Neuronal stem cell (in vitro differentiated cells): ENCODE measurements around the gene KDM5B.
"Not testable (repeated sequence)": the region's sequence is repeated elsewhere in the genome, so short reads cannot be mapped to it uniquely, and the experiment has no call there.

Experiments used
- DNase-seq: peaks from one replicate; pipeline ENCODE4 v3.0.0-alpha.2; 2013; ENCODE audit warnings: low spot score
- H2AFZ ChIP-seq: one replicate; pipeline ENCODE4 v1.6.1; 2013; ENCODE audit warnings: mild to moderate bottlenecking, low read length, inconsistent platforms
- H2AK5ac ChIP-seq: 2 replicates; pipeline ENCODE4 v1.6.1; 2013; ENCODE audit warnings: low read depth, mild to moderate bottlenecking, inconsistent platforms, low read length, moderate library complexity, mixed read lengths
- H2BK120ac ChIP-seq: 2 replicates; pipeline ENCODE4 v1.6.1; 2013; ENCODE audit warnings: low read depth, mild to moderate bottlenecking, inconsistent platforms, low read length, moderate library complexity, mixed read lengths
- H2BK12ac ChIP-seq: one replicate; pipeline ENCODE4 v1.6.1; 2013; ENCODE audit warnings: low read length, inconsistent platforms
- H2BK15ac ChIP-seq: 2 replicates; pipeline ENCODE4 v1.6.1; 2013; ENCODE audit warnings: mild to moderate bottlenecking, low read length, inconsistent platforms, mixed read lengths
- H2BK5ac ChIP-seq: one replicate; pipeline ENCODE4 v1.6.1; 2013; ENCODE audit warnings: inconsistent platforms, mild to moderate bottlenecking, low read length, moderate library complexity
- H3K14ac ChIP-seq: one replicate; pipeline ENCODE4 v1.6.1; 2013; ENCODE audit warnings: low read length, inconsistent platforms
- H3K18ac ChIP-seq: 2 replicates; pipeline ENCODE4 v1.6.1; 2013; ENCODE audit warnings: low read length, inconsistent platforms
- H3K23ac ChIP-seq: 2 replicates; pipeline ENCODE4 v1.6.1; 2013; ENCODE audit warnings: low read depth, mild to moderate bottlenecking, mixed read lengths, low read length, inconsistent platforms; ENCODE audit not compliant: poor library complexity
- H3K27ac ChIP-seq: replicated peaks from 3 replicates; pipeline ENCODE4 v1.5.1; 2013; ENCODE audit warnings: low read length, inconsistent platforms
- H3K27me3 ChIP-seq, 3 experiments: 2 replicates each; pipeline ENCODE4 v1.6.1; 2013; ENCODE audit warnings: low read length in 3 of 3, mild to moderate bottlenecking in 2 of 3, inconsistent platforms in 1 of 3, low read depth in 1 of 3, mixed read lengths in 1 of 3, moderate library complexity in 1 of 3; ENCODE audit not compliant: control insufficient read depth in 3 of 3, insufficient read depth in 3 of 3
- H3K36me3 ChIP-seq, 2 donors: replicated peaks in 1 of 2; 2 replicates each; pipeline ENCODE4 v1.6.1; 2013; ENCODE audit warnings: low read length in 2 of 2; ENCODE audit not compliant: control insufficient read depth in 2 of 2, insufficient read depth in 2 of 2
- H3K4ac ChIP-seq: 2 replicates; pipeline ENCODE4 v1.6.1; 2013; ENCODE audit warnings: inconsistent platforms, mild to moderate bottlenecking, low read length, moderate library complexity
- H3K4me1 ChIP-seq, 2 donors: 1 replicate in 1 of 2; 2 replicates in 1 of 2; pipeline ENCODE4 v1.6.1; 2013; ENCODE audit warnings: low read length in 2 of 2, low read depth in 1 of 2; ENCODE audit not compliant: control insufficient read depth in 2 of 2, insufficient read depth in 1 of 2
- H3K4me2 ChIP-seq: one replicate; pipeline ENCODE4 v1.6.1; 2013; ENCODE audit warnings: mild to moderate bottlenecking, low read length, inconsistent platforms; ENCODE audit not compliant: insufficient read depth, poor library complexity, severe bottlenecking
- H3K4me3 ChIP-seq, 2 donors: 2 replicates each; pipeline ENCODE4 v1.5.1; 2013; ENCODE audit warnings: low read length in 2 of 2, mild to moderate bottlenecking in 2 of 2, inconsistent platforms in 1 of 2, moderate library complexity in 1 of 2
- H3K79me1 ChIP-seq: one replicate; pipeline ENCODE4 v1.6.1; 2013; ENCODE audit warnings: low read depth, mild to moderate bottlenecking, inconsistent platforms, low read length, moderate library complexity
- H3K9ac ChIP-seq: one replicate; pipeline ENCODE4 v1.6.1; 2013; ENCODE audit warnings: mild to moderate bottlenecking, low read depth, low read length, inconsistent platforms; ENCODE audit not compliant: poor library complexity
- H3K9me3 ChIP-seq, 2 donors: replicated peaks in 1 of 2; 2 replicates each; pipeline versions ENCODE3 to v1.6.1; 2013; ENCODE audit warnings: low read length in 2 of 2, mild to moderate bottlenecking in 2 of 2, inconsistent platforms in 1 of 2, low read depth in 1 of 2, mixed read lengths in 1 of 2, moderate library complexity in 1 of 2; ENCODE audit not compliant: control insufficient read depth in 2 of 2, insufficient read depth in 1 of 2
- H4K8ac ChIP-seq: one replicate; pipeline ENCODE4 v1.6.1; 2013; ENCODE audit warnings: low read depth, mild to moderate bottlenecking, inconsistent platforms, low read length, moderate library complexity
- H4K91ac ChIP-seq: one replicate; pipeline ENCODE4 v1.6.1; 2013; ENCODE audit warnings: low read length, low read depth, mild to moderate bottlenecking, inconsistent platforms; ENCODE audit not compliant: poor library complexity
- WGBS, 2 donors: extraction: QIAGEN DNeasy Blood & Tissue Kit; methylation state at CpG; one replicate each; pipeline ENCODE4 v1.1.7; 2013; ENCODE audit warnings: missing lambda C conversion rate in 2 of 2, mixed read lengths in 1 of 2; ENCODE audit not compliant: insufficient read length in 2 of 2, insufficient replicate concordance in 1 of 2; ENCODE audit errors: extremely low coverage in 2 of 2; 5-methylcytosine and 5-hydroxymethylcytosine counted together

The KDM5B gene

DNA sequence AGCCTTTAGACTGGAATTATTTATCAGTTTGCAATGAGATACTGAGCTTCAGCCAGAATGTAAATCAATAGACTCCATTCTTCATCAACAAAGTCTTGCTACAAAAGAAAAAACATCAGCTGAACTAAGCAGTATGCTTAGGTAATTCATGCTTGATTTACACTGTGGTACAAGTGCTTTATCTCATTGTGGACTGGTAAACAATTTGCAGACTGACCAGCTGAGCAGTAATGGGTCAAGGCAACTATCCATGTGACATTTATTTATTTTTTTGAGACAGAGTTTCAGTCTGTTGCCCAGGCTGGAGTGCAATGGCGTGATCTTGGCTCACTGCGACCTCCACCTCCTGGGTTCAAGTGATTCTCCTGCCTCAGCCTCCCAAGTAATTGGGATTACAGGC, 58.2 kb downstream of the KDM5B start:
- Histone ChIP-seq H2BK5ac (no peak overlapping the region), H3K4me2 (no peak overlapping the region), H3K27me3 (no peaks in the 10 kb centered on the region), H3K23ac (no peak overlapping the region), H3K4me1 (no peaks in the 10 kb centered on the region), H3K9me3 (peaks cover 3 to 8% of the 10 kb centered on the region in 2 donors), H3K4ac (no peak overlapping the region), H4K8ac (no peak overlapping the region), H2BK15ac (no peak overlapping the region), H2BK120ac (no peak overlapping the region), H2AFZ (no peak overlapping the region), H3K27ac (no peak overlapping the region), H4K91ac (no peak overlapping the region), H2AK5ac (no peak overlapping the region), H3K18ac (no peak overlapping the region), H3K4me3 (no peak overlapping the region), H3K36me3 (peaks cover 35 to 100% of the 10 kb centered on the region in 2 donors), H2BK12ac (no peak overlapping the region), H3K9ac (no peak overlapping the region), H3K14ac (no peak overlapping the region), H3K79me1 (no peaks in the 10 kb centered on the region)
- no CpG with 5 or more reads among the region's 2 CpGs for WGBS, 2 donors
- DNase-seq = no peak

DNA sequence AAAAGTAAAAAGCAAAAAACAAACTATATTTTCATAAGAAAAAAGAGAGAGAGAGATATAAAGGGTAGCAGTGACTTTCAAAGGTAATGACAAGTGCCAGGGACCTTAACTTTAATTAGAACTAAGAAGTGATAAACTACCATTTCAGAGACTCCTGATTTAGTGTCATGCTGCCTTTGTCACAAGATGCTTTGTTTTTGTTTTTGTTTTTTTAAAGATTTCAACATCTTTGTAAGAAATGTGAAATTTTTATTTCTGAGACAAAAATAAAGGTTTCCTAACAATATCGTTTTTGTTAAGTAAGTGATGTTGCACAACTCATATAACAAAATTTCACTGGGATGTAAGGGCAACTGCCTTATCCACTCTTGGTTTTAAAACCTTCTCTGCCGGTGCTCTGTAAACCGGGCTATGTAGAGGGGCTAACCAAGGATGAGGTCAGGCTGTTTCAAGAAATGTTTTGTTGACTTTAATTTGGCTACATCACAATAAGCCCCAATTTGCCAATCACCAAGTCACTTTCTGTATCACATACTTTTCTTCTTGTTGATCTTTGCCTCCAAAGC, 62.8 kb downstream of the KDM5B start:
- Histone ChIP-seq H3K27ac (no peak overlapping the region), H2BK12ac (no peak overlapping the region), H4K91ac (no peak overlapping the region), H2BK120ac (no peak overlapping the region), H3K4ac (no peak overlapping the region), H3K23ac (no peak overlapping the region), H3K9me3 (peaks cover 10 to 23% of the 10 kb centered on the region in 2 donors), H3K79me1 (peaks cover 3% of the 10 kb centered on the region), H3K27me3 (no peaks in the 10 kb centered on the region), H2AK5ac (no peak overlapping the region), H3K18ac (no peak overlapping the region), H3K4me1 (no peaks in the 10 kb centered on the region), H3K36me3 (peaks cover 39 to 98% of the 10 kb centered on the region in 2 donors), H2BK15ac (no peak overlapping the region), H3K4me3 (no peak overlapping the region), H3K14ac (no peak overlapping the region), H3K9ac (no peak overlapping the region), H4K8ac (no peak overlapping the region), H3K4me2 (no peak overlapping the region), H2BK5ac (no peak overlapping the region), H2AFZ (no peak overlapping the region)
- no CpG with 5 or more reads among the region's 3 CpGs for WGBS, 2 donors
- no peak for DNase-seq

DNA sequence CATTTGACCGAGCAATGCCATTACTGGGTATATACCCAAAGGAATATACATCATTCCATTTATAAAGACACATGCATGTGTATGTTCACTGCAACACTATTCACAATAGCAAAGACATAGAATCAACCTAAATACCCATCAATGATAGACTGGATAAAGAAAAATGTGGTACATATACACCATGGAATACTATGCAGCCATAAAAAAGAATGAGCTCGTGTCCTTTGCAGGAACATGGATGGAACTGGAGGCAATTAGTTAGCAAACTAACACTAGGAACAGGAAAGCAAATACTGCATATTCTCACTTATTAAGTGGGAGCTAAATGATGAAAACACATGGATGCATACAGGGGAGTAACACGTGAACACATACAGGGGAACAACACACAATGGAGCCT, 63.5 kb downstream of the KDM5B start:
- not testable (repeated sequence) for H3K27ac ChIP-seq, DNase-seq, H4K91ac ChIP-seq, H2AFZ ChIP-seq, H3K23ac ChIP-seq, H3K4me1 ChIP-seq, H2BK120ac ChIP-seq, H3K9ac ChIP-seq, H2BK15ac ChIP-seq, H3K18ac ChIP-seq, H3K79me1 ChIP-seq, H3K4me2 ChIP-seq, H3K27me3 ChIP-seq, H3K4me3 ChIP-seq, H4K8ac ChIP-seq, H2AK5ac ChIP-seq, H3K4ac ChIP-seq, H2BK5ac ChIP-seq, H3K14ac ChIP-seq, H2BK12ac ChIP-seq
- Histone ChIP-seq H3K36me3 (peaks cover 37 to 92% of the 10 kb centered on the region in 2 donors), H3K9me3 (peaks cover 10 to 23% of the 10 kb centered on the region in 2 donors)
- no CpG with 5 or more reads among the region's 3 CpGs for WGBS, 2 donors

- Histone ChIP-seq H3K36me3 (peaks cover 35 to 87% of the 10 kb centered on the region in 2 donors), H2BK12ac (no peak overlapping the region), H2AFZ (no peak overlapping the region), H3K27me3 (no peaks in the 10 kb centered on the region), H2BK15ac (no peak overlapping the region), H3K4me2 (no peak overlapping the region), H3K23ac (no peak overlapping the region), H4K91ac (no peak overlapping the region), H2AK5ac (no peak overlapping the region), H3K4me1 (no peaks in the 10 kb centered on the region), H2BK120ac (no peak overlapping the region), H3K9ac (no peak overlapping the region), H3K14ac (no peak overlapping the region), H3K79me1 (peaks cover 3% of the 10 kb centered on the region), H3K9me3 (peaks cover 10 to 23% of the 10 kb centered on the region in 2 donors), H3K27ac (no peak overlapping the region), H3K4ac (no peak overlapping the region), H2BK5ac (no peak overlapping the region), H3K18ac (no peak overlapping the region), H4K8ac (no peak overlapping the region), H3K4me3 (no peak overlapping the region)
- DNase-seq = no peak
- no CpG with 5 or more reads among the region's 6 CpGs for WGBS, 2 donors
Measured at GRCh38 chr1:202742496-202742895, 65.7 kb downstream of the KDM5B start.
